Activated T-helper 2 cell treated with anti-CD3 and anti-CD28 coated beads, Interferon-gamma antibody, Interleukin-2, Interleukin-4, amounts not matched to agents 10 μg/mL and 5 μg/mL and 100 μg/mL, durations not matched to agents 14 hours and 24 hours and 36 hours (primary cell): Measurements from ENCODE around the gene THSD7A. TPM values are rescaled to one million over a fixed set of nuclear protein-coding genes. Genes with fewer than 3 reads are reported as not detected.

ENCODE experiments used
- DNase-seq: peaks from one replicate; pipeline ENCODE4 v3.0.0; 2021; ENCODE audit warnings: low spot score
- H3K27ac Mint-ChIP-seq: one replicate; pipeline ENCODE4 v1.8.0; 2021; ENCODE audit warnings: mixed read lengths
- H3K27me3 Mint-ChIP-seq: one replicate; pipeline ENCODE4 v1.8.0; 2021; ENCODE audit warnings: low read depth, mixed read lengths
- H3K36me3 Mint-ChIP-seq: one replicate; pipeline ENCODE4 v1.8.0; 2021; ENCODE audit warnings: low read depth, mixed read lengths
- H3K4me1 Mint-ChIP-seq: one replicate; pipeline ENCODE4 v1.8.0; 2021; ENCODE audit warnings: low read depth, mixed read lengths
- H3K4me3 Mint-ChIP-seq: one replicate; pipeline ENCODE4 v1.8.0; 2021; ENCODE audit warnings: low read depth, mild to moderate bottlenecking, moderate library complexity, mixed read lengths
- H3K9me3 Mint-ChIP-seq: one replicate; pipeline ENCODE4 v1.8.0; 2021; ENCODE audit warnings: mixed read lengths
- intact Hi-C: fragments of 100-400 bp; cut with micrococcal nuclease; formaldehyde crosslinking; loops from one replicate; pipeline ENCODE4 v1.15.1; 2023
- total RNA-seq: library from RNA; stranded (reverse); gene quantifications from 2 replicates; pipeline ENCODE4 v1.2.3, GENCODE V29; 2022

The THSD7A gene
- total RNA-seq, 1 donor from 2014 or later: not detected

GRCh38 chr7:11480143-11480542, 351.9 kb downstream of the THSD7A start:
- Mint-ChIP-seq H3K4me1 (no peaks in the 10 kb centered on the region), H3K27me3 (no peaks in the 10 kb centered on the region), H3K36me3 (no peaks in the 10 kb centered on the region), H3K9me3 (no peaks in the 10 kb centered on the region), H3K27ac (no peak overlapping the region), H3K4me3 (no peak overlapping the region)
- intact Hi-C loops: no loop called here
- DNase-seq: no peak

- Mint-ChIP-seq H3K36me3 (no peaks in the 10 kb centered on the region), H3K4me3 (no peak overlapping the region), H3K27me3 (no peaks in the 10 kb centered on the region), H3K9me3 (no peaks in the 10 kb centered on the region), H3K27ac (no peak overlapping the region), H3K4me1 (no peaks in the 10 kb centered on the region)
- intact Hi-C loops: no loop called here
- no peak for DNase-seq
Observed at GRCh38 chr7:11478882-11479281, 353.1 kb downstream of the THSD7A start.

GRCh38 chr7:11478426-11478825, 353.6 kb downstream of the THSD7A start:
- intact Hi-C loops: no loop called here
- no peak for DNase-seq
- Mint-ChIP-seq H3K27ac (no peak overlapping the region), H3K9me3 (no peaks in the 10 kb centered on the region), H3K27me3 (no peaks in the 10 kb centered on the region), H3K36me3 (no peaks in the 10 kb centered on the region), H3K4me1 (no peaks in the 10 kb centered on the region), H3K4me3 (no peak overlapping the region)

GRCh38 chr7:11474902-11475585, 357.0 kb downstream of the THSD7A start:
- intact Hi-C loops: no loop called here
- Mint-ChIP-seq H3K27ac (no peak overlapping the region), H3K9me3 (no peaks in the 10 kb centered on the region), H3K4me3 (no peak overlapping the region), H3K4me1 (no peaks in the 10 kb centered on the region), H3K36me3 (no peaks in the 10 kb centered on the region), H3K27me3 (no peaks in the 10 kb centered on the region)
- DNase-seq: no peak

- Mint-ChIP-seq H3K36me3 (no peaks in the 10 kb centered on the region), H3K4me3 (no peak overlapping the region), H3K9me3 (no peaks in the 10 kb centered on the region), H3K27me3 (no peaks in the 10 kb centered on the region), H3K27ac (no peak overlapping the region), H3K4me1 (no peaks in the 10 kb centered on the region)
- no peak for DNase-seq
- intact Hi-C loops: no loop called here
Observed at GRCh38 chr7:11473807-11474424, 358.1 kb downstream of the THSD7A start.

GRCh38 chr7:11473220-11473619, 358.8 kb downstream of the THSD7A start:
- Mint-ChIP-seq H3K4me1 (no peaks in the 10 kb centered on the region), H3K9me3 (no peaks in the 10 kb centered on the region), H3K27ac (no peak overlapping the region), H3K4me3 (no peak overlapping the region), H3K36me3 (no peaks in the 10 kb centered on the region), H3K27me3 (no peaks in the 10 kb centered on the region)
- intact Hi-C loops: no loop called here
- no peak for DNase-seq

- Mint-ChIP-seq H3K36me3 (no peaks in the 10 kb centered on the region), H3K4me3 (no peak overlapping the region), H3K4me1 (no peaks in the 10 kb centered on the region), H3K27me3 (no peaks in the 10 kb centered on the region), H3K9me3 (no peaks in the 10 kb centered on the region), H3K27ac (no peak overlapping the region)
- intact Hi-C loops: no loop called here
- DNase-seq: no peak
Observed at GRCh38 chr7:11472646-11473045, 359.4 kb downstream of the THSD7A start.

- H3K4me1 Mint-ChIP-seq: no peaks in the 10 kb centered on the region
- H3K36me3 Mint-ChIP-seq: no peaks in the 10 kb centered on the region
- H3K4me3 Mint-ChIP-seq: no peak overlapping the region
- H3K27me3 Mint-ChIP-seq: no peaks in the 10 kb centered on the region
- no peaks in the 10 kb centered on the region for H3K9me3 Mint-ChIP-seq
- DNase-seq: no peak
- no peak overlapping the region for H3K27ac Mint-ChIP-seq
- intact Hi-C loops: no loop called here
Observed at GRCh38 chr7:11471255-11471654, 360.7 kb downstream of the THSD7A start.

GRCh38 chr7:11469028-11469745, 362.8 kb downstream of the THSD7A start:
- H3K27me3 Mint-ChIP-seq: no peaks in the 10 kb centered on the region
- no peak overlapping the region for H3K27ac Mint-ChIP-seq
- no peaks in the 10 kb centered on the region for H3K36me3 Mint-ChIP-seq
- H3K9me3 Mint-ChIP-seq: no peaks in the 10 kb centered on the region
- H3K4me3 Mint-ChIP-seq: no peak overlapping the region
- intact Hi-C loops: no loop called here
- DNase-seq: no peak
- H3K4me1 Mint-ChIP-seq: no peaks in the 10 kb centered on the region

GRCh38 chr7:11466517-11467105, 365.4 kb downstream of the THSD7A start:
- H3K4me1 Mint-ChIP-seq: no peaks in the 10 kb centered on the region
- no peaks in the 10 kb centered on the region for H3K36me3 Mint-ChIP-seq
- intact Hi-C loops: no loop called here
- no peaks in the 10 kb centered on the region for H3K27me3 Mint-ChIP-seq
- no peak overlapping the region for H3K27ac Mint-ChIP-seq
- no peaks in the 10 kb centered on the region for H3K9me3 Mint-ChIP-seq
- DNase-seq: no peak
- H3K4me3 Mint-ChIP-seq: no peak overlapping the region

GRCh38 chr7:11464624-11465023, 367.4 kb downstream of the THSD7A start:
- Mint-ChIP-seq H3K27me3 (no peaks in the 10 kb centered on the region), H3K9me3 (no peaks in the 10 kb centered on the region), H3K4me1 (no peaks in the 10 kb centered on the region), H3K4me3 (no peak overlapping the region), H3K27ac (no peak overlapping the region), H3K36me3 (no peaks in the 10 kb centered on the region)
- no peak for DNase-seq
- intact Hi-C loops: no loop called here

GRCh38 chr7:11461946-11462345, 370.1 kb downstream of the THSD7A start:
- no peaks in the 10 kb centered on the region for H3K27me3 Mint-ChIP-seq
- peaks cover 7% of the 10 kb centered on the region for H3K4me1 Mint-ChIP-seq
- no peak overlapping the region for H3K4me3 Mint-ChIP-seq
- intact Hi-C loops: no loop called here
- no peaks in the 10 kb centered on the region for H3K9me3 Mint-ChIP-seq
- no peak overlapping the region for H3K27ac Mint-ChIP-seq
- DNase-seq: no peak
- H3K36me3 Mint-ChIP-seq: no peaks in the 10 kb centered on the region
